Limb (tissue), 2 donors: ENCODE data around the gene ACKR2.

ENCODE experiments used
- DNase-seq, 2 donors: peaks; one replicate each; pipeline ENCODE4 v3.0.0-alpha.2; 2016; ENCODE audit errors: extremely low spot score in 2 of 2

The ACKR2 gene

GRCh38 chr3:42809202-42809601 lies at the start of gene ACKR2:
Gene ACKR2 (plus strand): TSS chr3:42809445. CDS start chr3:42864503, 55,058 bp downstream.
- no peak for DNase-seq

- DNase-seq: no peak
Observed at GRCh38 chr3:42762046-42762724, 47.1 kb upstream of the ACKR2 start.

- DNase-seq: no peak
Observed at GRCh38 chr3:42763021-42763420, 46.2 kb upstream of the ACKR2 start.

GRCh38 chr3:42764115-42764514 lies 45.1 kb upstream of the ACKR2 start:
- DNase-seq: no peak

GRCh38 chr3:42764561-42765295 lies 44.5 kb upstream of the ACKR2 start:
- DNase-seq: no peak

- no peak for DNase-seq
Observed at GRCh38 chr3:42769477-42770131, 39.6 kb upstream of the ACKR2 start.

- no peak for DNase-seq
Observed at GRCh38 chr3:42771271-42771670, 38.0 kb upstream of the ACKR2 start.

- DNase-seq: peak; percentile 92 to 94
Observed at GRCh38 chr3:42772670-42773408, 36.4 kb upstream of the ACKR2 start, which contains the start of gene CCDC13. Gene CCDC13 (minus strand): TSS chr3:42773253. CDS start chr3:42758345, 14,908 bp downstream.

- DNase-seq: no peak
Observed at GRCh38 chr3:42773409-42773751, 35.9 kb upstream of the ACKR2 start.

GRCh38 chr3:42778644-42779043 lies 30.6 kb upstream of the ACKR2 start:
- no peak for DNase-seq

- no peak for DNase-seq
Observed at GRCh38 chr3:42780398-42780797, 28.8 kb upstream of the ACKR2 start.

GRCh38 chr3:42780892-42781700 lies 28.1 kb upstream of the ACKR2 start:
- peak in 1 of 2 donors; percentile 60 for DNase-seq

GRCh38 chr3:42786212-42786611 lies 23.0 kb upstream of the ACKR2 start:
- DNase-seq: no peak

- no peak for DNase-seq
Observed at GRCh38 chr3:42786631-42787030, 22.6 kb upstream of the ACKR2 start.

- DNase-seq: no peak
Observed at GRCh38 chr3:42790714-42791229, 18.5 kb upstream of the ACKR2 start.

- DNase-seq: no peak
Observed at GRCh38 chr3:42795621-42796181, 13.5 kb upstream of the ACKR2 start.

- no peak for DNase-seq
Observed at GRCh38 chr3:42796332-42796885, 12.8 kb upstream of the ACKR2 start.

GRCh38 chr3:42799376-42799775 lies 9.9 kb upstream of the ACKR2 start:
- no peak for DNase-seq

GRCh38 chr3:42800251-42800650 lies 9.0 kb upstream of the ACKR2 start:
- DNase-seq: no peak

GRCh38 chr3:42801048-42801620 lies 8.1 kb upstream of the ACKR2 start:
- no peak for DNase-seq
